HG02970 (cell line): ENCODE measurements around the gene FUBP3.
"Not testable (repeated sequence)": the region's sequence is repeated elsewhere in the genome, so short reads cannot be mapped to it uniquely, and the experiment has no call there.

Experiments
- ATAC-seq: cut with Tn5 transposase; IDR thresholded peaks from one replicate; pipeline ENCODE4 v1.9.1; 2021; ENCODE audit warnings: mild to moderate bottlenecking, moderate library complexity, moderate number of reproducible peaks; ENCODE audit not compliant: unreplicated experiment, low FRiP score

Gene FUBP3

DNA sequence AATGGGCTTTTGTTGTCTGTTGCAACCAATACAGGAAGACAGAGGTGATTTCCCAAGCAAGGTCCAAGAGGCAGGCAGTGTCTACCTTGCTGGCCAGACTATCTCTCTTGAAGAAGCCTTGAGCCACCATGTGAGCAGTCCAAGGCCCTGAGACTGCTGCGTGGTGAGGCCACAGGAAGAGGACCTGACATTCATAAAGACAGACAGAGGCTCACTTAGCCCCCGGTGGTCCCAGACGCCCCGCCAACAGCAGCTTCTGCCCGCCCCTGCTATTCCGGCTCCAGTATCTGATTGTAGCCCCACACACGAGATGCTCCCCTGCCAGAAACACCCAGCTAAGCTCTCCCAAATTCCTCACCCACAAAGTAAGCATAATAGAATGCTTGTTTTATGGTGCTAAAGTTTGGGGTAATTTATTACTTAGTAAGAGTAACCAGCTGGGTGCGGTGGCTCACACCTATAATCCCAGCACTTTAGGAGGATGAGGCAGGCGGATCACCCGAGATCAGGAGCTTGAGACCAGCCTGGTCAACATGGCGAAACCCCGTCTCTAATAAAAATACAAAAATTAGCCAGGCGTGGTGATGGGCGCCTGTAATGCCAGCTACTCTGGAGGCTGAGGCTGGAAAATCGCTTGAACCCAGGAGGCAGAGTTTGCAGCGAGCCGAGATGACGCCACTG, 22.8 kb upstream of the FUBP3 start:
- ATAC-seq: no peak

DNA sequence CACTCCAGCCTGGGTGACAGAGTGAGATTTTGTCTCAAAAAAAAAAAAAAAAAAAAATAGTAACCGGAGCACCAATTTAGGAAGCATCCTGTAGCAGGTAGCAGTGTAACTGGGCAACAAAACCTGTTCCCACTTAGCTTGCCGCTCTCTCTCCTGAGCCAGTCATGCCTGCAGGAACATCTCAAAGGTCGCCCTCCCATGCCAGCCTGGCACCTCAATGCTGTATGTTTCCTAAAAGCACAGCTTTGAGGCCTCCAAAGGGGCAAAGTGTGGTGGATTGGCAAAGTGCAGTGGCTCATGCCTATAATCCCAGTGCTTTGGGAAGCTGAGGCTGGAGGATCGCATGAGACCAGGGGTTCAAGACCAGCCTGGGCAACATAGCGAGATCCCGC, 22.3 kb upstream of the FUBP3 start:
- no peak for ATAC-seq

DNA sequence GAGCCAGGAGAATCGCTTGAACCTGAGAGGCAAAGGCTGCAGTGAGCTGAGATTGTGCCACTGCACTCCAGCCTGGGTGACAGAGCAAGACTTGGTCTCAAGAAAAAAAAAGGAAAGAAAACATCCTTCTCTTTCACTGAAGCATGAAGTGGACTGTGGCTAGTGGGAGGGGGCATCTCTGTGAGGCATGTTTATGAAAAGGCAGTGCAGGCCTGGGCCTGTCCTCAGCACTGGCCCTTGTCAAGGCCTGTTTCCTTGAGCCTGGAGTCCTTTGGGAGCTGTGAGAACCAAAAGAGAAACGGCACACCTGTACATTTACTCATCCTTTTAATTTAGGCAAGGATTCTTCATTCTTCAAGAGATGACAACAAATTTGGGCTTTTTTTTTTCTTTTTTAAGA, 18.3 kb upstream of the FUBP3 start:
- no peak for ATAC-seq

DNA sequence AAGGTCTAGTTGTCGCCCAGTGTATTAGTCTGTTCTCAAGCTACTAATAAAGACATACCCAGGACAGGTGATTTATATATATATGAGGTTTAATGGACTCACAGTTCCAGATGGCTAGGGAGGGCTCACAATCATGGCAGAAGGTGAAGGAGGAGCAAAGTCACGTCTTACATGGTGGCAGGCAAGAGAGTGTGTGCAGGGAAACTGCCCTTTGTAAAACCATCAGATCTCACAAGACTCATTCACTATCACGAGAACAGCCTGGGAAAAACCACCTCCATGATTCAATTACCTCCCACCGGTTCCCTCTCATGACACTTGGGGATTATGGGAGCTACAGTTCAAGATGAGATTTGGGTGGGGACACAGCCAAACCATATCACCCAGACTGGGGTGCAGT, 16.9 kb upstream of the FUBP3 start:
- ATAC-seq: not testable (repeated sequence)

DNA sequence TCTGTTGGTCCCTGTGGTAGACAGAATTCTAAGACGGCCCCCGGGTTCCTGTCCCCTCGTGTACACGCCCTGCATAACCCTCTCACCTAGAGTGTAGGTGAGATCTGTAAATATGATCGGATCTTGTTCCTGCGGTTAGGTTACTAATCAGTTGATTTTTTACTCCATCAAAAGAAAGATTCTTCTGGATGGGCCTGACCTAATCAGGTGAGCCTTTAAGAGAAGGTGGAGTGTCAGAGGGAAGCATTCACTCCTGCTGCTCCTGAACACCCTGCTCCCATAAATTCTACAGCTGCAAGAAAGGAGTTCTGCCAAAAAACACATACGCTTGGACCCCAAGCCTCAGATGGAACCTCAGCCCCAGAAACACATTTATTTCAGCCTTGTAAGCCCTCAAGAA, 15.6 kb upstream of the FUBP3 start:
- ATAC-seq: no peak

DNA sequence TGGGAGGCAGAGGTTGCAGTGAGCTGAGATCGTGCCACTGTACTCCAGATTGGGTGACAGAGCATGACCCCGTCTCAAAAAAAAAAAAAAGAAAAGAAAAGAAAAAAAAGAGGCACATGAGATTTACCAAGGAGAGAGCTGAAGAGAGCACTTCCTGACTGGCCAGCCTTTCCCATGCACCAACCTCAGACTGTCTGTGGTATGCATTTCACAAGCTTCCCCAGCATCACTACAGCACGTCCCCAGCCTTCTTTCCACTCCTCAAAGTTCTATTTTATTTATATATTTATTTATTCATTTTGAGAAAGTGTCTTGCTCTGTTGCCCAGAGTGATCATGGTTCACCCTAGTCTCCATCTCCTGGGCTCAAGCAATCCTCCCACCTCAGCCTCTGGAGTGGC, 13.6 kb upstream of the FUBP3 start:
- ATAC-seq: no peak

DNA sequence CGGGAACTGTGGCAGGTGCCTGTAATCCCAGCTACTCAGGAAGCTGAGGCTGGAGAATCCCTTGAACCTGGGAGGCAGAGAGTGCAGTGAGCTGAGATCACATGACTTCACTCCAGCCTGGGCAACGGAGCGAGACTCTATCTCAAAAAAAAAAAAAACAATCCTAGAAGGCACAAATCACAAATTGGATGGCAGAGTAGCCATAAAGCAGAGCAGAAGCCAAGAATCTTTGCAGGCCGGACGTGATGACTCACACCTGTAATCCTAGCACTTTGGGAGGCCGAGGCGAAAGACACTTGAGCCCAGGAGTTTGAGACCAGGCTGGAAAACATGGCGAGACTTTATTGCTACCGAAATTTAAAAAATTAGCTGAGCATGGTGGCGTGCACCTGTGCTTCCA, 9.2 kb upstream of the FUBP3 start:
- ATAC-seq: no peak

DNA sequence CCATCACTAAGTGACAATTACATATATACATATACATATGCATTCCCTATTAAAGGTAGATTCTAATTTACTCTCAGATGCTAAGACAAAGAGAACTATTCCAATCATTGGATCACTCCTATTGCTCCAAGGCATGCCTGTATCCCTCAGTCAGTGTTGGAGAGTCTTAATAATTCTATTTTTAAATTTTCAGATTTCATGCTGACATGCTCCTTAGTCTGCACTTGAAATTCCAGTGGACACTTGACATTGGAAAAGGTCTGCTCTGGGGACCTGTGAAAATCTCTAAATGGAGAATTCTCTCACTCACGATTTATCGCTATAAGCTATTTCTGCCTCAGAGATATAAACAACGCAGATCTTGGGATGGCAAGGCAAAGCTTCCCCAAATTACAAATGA, 3.9 kb upstream of the FUBP3 start:
- no peak for ATAC-seq

DNA sequence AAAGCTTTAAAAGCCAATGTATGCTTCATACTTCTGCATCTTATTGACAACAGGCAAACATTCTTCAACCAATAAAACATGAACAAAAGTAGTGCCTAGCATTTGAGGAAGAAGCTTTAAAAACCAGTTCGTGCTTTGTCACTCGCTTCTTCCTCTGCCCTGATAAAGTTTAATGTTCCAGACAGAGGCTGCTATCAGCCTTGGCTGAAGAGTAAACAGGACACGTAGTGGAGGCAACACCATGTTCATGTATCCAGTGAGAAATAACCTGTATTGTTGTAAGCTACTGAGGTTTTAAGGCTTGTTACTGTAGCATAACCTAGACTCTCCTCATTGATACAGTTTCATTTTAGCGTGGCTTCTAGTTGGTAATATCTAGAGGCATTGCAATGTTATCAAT, 3.2 kb upstream of the FUBP3 start:
- ATAC-seq: no peak

DNA sequence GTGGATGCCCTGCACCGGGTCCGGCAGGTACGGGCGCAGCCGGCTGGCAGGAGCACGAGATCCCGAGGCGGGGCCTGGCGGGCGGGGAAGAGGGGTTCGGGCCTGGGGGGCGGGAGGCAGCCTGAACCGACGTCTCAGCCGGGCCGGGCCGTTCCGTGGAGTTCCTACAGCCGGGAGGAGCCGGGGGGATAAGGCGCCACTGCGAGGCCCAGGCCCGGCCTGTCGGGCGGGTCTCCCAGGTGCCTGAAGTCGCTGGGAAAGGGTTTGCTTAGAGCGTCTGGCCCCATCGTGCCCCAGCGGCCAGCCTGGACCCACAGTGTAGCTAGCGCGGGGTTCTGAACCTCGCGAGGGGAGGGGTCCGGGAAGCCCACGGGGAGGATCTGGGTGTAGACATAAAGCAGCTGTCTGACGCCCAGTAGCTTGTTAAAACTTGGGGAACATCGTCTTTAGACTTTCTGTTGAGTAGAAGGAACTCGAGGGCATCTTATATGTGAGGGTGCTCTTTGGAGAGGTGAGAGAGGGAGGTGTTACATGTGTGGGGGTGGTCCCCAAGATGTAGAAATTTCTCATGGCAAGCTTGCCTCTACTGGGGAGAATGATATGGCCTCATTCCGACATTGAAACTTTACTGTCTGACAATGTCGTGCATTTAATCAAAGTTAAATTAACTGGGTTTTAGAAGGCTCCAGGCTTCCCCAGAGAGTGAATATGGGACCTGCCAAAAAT, 524 bp downstream of the FUBP3 start:
- ATAC-seq: no peak

DNA sequence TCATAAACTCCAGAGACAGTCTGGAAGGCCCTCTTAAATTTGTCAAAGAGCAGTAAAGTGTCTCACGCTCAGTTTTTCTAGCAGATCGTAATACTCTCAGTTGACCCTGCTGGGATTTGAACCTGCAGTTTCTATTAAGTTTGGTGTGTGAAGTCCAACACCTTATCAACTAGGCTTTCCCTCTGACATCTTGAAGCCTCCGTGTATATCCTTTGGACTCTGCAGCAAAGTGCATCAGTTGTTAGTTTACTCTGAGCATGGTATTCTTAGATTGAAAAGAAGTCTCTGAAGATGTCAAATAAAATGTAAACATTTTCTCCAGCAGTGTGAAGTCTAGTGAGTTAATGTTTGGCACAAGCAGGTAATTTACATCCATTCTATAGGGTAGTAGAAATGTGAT, 2.4 kb downstream of the FUBP3 start:
- ATAC-seq: no peak

DNA sequence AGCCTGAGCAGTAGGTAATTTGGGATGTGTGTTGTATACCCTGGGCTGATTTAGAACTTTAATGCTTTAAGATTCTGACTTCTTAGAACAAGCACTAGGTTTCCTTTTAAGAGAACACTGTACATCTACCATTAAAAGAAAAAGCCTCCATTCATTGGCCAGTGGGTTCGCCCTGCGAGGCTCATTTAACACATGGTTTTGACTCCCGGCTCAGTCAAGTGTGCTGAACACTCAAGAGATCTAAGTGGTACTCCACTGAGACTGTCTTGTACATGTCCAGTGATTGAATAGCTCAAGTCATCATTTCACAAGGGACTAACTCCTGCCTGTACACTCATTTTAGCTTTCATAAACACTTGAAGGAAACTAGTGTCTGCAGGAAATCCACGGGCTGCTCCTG, 3.9 kb downstream of the FUBP3 start:
- ATAC-seq: no peak

DNA sequence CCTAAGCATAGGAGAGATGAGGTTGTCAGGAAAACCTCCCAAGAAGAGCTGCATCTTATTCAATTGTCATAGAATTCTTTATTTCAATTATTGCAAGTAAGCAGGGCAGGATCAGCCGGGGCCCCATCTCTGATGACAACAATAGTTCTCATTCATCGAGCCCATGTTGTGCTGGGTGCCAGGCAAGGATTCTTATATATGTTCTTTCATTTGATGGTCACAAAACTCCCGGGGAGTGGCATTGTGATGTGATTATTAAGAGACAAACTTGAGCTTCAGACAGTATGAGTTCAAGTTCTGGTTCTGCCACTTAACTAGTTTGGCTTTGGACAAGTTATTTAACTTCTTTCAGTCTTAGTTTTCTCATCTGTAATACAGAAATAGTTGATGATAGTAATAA, 8.5 kb downstream of the FUBP3 start:
- ATAC-seq: no peak

DNA sequence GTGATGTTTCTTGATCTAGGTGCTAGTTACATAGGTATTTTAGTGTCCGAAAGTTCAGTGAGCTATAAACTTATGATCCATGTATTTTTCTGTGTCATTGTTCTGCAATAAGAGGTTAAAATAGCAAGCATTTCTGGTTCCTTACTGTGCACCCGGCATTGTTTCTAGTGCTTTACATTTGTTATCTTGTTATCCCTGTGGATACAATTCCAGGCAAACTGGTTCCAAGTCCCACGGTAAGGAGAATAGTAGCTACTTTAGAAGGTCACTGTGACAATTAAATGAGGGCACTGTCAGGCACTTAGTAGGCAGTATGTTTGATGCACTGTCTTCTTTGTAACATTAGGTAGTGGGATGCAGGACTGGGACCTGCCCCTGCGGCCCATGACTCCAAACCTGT, 9.0 kb downstream of the FUBP3 start:
- no peak for ATAC-seq

DNA sequence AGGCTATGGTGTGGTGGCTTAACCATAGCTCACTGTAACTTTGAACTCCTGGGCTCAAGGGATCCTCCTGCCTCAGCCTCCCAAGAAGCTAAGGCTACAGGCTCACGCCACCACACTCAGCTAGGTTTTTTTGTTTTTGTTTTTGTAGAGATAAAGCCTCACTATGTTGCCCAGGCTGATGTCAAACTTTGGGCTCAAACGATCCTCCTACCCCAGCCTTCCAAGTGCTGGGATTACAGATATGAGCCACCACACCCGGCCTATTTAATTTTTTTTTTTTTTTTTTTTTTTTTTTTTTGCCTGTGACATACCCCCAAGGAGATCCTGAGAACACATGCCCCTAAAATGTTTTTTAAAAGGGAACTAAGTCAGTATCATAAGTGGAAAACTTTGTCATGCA, 10.4 kb downstream of the FUBP3 start:
- ATAC-seq: no peak

DNA sequence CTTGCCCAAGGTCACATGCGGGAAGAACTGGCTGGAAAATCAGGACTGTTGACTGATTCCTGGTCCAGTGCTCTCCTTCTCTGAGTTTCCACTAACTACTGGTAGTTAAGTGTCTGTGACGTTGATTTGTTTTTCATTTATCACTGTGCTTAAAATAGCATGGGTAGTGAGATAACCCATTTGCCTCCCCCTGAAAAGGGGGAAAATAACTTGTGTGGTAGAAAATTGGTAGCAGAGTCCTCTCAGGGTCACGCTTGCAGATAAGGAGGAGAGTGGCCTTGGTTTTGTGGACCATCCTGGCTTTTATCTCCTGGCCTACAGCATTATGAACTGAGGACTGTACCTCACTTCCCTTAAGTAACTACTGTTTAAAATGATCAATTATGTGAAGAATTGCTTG, 10.9 kb downstream of the FUBP3 start:
- ATAC-seq: no peak

DNA sequence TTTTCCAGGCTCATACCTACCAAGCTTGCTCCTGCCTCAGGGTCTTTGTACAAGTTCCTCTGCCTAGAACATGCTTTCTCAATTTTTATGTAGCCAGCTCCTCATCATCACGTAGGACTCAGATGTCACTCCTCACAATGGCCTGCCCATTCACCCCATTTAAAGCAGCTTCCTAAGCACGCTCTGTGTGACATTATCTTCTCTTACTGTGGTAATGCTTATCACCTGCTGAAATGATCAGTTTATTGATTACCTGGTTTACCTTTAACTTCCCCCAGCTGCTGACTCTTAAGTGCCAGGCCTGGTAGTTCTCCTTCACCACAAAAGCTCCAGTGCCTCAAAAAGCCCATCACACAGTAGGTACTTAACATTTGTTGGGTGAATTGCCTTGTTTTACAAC, 13.6 kb downstream of the FUBP3 start:
- ATAC-seq: no peak

DNA sequence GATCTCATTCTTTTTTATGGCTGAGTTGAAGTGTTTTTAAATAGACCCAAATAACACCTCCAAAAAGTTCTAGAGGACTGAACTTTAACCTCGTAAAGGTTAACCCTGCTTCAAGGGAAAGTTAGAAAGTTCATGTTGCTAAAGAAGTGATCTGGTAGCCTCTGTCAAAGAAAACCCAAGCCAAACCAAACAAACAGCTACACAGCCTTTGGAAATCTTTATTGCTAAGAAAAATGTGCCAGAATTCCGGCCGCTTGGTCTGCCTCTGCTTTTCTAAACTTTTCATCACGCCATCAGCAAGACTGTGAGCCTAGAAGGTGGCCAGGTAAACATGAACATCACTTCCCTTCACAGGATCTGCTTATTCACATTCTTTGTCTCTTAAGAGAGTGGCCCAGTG, 17.9 kb downstream of the FUBP3 start:
- no peak for ATAC-seq

DNA sequence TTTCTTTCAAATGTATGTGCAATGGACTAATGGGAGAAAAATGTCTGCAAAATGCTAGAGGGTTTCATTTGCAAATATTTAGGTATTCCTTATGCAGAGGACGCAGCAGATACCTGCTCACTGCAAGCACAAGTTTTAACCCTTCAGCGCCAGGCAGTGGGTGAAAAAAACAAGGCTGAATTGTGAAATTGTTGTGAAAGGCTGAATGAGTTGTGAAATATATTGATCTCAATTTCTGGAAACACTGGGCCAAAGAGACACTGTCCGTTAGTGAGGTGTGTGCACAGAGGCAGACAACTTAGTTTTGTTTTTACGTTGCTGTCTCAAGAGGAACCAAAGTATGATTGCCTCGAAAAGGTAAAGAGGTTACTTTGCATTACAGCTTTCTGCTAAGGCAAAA, 18.8 kb downstream of the FUBP3 start:
- ATAC-seq: no peak

DNA sequence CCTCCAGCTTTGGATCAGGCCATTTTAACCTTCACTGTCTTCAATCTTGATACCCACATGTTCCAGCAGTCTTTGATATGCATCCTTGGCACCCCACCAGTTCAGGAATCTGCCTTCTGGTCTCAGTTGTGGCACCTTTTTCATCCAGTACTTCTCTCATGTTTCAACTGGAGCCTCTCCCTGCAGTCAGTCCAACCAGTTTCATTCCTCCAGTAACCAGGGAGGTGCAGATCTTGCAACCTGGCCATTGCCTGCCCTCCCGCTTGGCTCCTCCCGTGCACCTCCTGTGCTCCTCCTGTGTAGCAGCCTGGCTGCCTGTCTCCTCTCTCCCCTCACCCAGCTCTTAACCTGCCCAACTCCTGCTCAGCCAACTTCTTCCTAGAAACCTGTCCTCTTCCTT, 20.2 kb downstream of the FUBP3 start:
- no peak for ATAC-seq

DNA sequence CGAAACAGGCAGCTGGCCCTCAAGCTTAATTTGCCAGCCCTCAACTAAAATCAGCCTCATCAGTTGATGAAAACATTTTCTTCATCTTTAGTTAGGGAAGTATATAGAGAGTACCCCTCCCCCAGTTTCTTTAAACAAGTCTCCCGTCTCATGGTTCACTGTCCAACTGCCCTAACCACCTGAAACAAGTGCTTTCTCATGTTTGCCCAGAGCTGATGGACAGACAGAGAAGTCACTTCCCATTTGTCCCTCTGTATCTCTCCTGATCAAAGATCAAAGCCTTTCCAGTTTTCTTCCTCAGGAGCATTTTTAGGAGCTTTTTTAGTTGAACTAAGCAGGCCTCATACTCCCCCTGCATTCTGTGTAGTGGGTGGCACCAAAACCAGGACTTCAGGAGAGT, 21.7 kb downstream of the FUBP3 start:
- no peak for ATAC-seq

DNA sequence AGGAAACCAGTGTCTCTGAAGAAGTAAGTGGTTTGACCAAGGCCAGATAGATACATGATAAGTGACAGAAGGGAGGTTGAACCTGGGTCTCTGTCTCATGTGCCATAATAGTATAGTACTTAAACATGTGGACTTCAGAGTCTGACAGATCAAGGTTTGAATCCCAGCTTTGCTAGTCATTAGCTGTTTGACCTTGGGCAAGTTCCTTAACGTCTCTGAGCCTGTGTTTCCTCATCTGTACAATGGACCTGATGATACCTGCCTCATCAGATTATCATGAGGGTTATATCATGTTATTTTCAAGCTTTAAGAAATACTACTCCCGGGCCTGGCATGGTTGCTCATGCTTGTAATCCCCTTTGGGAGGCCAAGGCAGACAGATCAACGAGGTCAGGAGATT, 24.9 kb downstream of the FUBP3 start:
- no peak for ATAC-seq
